ENCODE data around the gene AKR1C8. TPM values are rescaled to one million over a fixed set of nuclear protein-coding genes. Genes with fewer than 3 reads are reported as not detected.
"Not testable (repeated sequence)": the region's sequence is repeated elsewhere in the genome, so short reads cannot be mapped to it uniquely, and the experiment has no call there.

AKR1C8 gene
- total and polyA plus RNA-seq, 12 donors = 0.04 to 0.51 (median 0.39) TPM; not detected in 9

- 56 to 63% methylated on average over 3 of the region's 3 CpGs for WGBS, 2 donors
- no peak for ATAC-seq
These were observed 67.9 kb downstream of the AKR1C8 start for GRCh38 chr10:5117026-5117425.

DNA sequence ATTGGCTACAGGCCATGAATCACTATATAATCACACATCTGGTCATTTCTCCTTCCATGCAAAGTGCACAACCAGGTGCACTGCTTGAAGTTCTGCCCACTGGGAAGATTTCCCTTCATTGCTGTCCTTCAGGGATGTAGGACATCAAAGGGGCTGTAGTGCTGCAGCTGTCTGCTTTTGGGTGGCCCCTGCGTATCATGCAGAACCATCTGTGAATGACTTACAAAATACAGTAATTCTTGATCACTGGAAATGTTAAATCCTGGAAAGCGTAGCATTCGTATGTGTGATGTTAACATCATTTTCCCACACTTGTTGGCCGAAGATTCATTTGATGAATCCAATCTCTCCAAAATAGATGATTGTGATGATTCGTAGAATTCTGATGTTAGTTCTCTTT, 68.3 kb downstream of the AKR1C8 start:
- H3K9me3 ChIP-seq = peaks cover 0 to 11% (median 0%) of the 10 kb centered on the region in 11 donors
- TF ChIP-seq CTCF (IDR thresholded peaks at IDR 0.05) = no peak
- H3K27ac ChIP-seq = no peak overlapping the region
- ATAC-seq (no peak), DNase-seq (no peak)
- WGBS, 2 donors = 83 to 85% methylated on average over 5 of the region's 5 CpGs
- no peaks in the 10 kb centered on the region for H3K27me3 ChIP-seq
- no peaks in the 10 kb centered on the region for H3K4me1 ChIP-seq
- intact Hi-C loops (cut with DNase I) = no loop called here
- H3K36me3 ChIP-seq = no peaks in the 10 kb centered on the region
- H3K4me3 ChIP-seq = no peak overlapping the region

More at GRCh38 chr10:5117026-5117425, 67.9 kb downstream of the AKR1C8 start:
- DNase-seq = no peak
- intact Hi-C loops (cut with DNase I) = no loop called here
- Histone ChIP-seq H3K9me3 (peaks cover 0 to 11% (median 0%) of the 10 kb centered on the region in 11 donors), H3K4me1 (no peaks in the 10 kb centered on the region), H3K27me3 (no peaks in the 10 kb centered on the region), H3K4me3 (no peak overlapping the region), H3K36me3 (no peaks in the 10 kb centered on the region), H3K27ac (no peak overlapping the region)
- no peak for TF ChIP-seq CTCF (IDR thresholded peaks at IDR 0.05)

- 92 to 95% methylated on average over 8 to 12 of the region's 12 CpGs for WGBS, 2 donors
- intact Hi-C loops (cut with DNase I) = loop anchor here in 1 of 10 donors (10.0 kb wide), 1 partner anchor 175 kb away; no protein-coding TSS in a partner anchor
- H3K27me3 ChIP-seq, H3K9me3 ChIP-seq, H3K4me1 ChIP-seq, H3K4me3 ChIP-seq, ATAC-seq, H3K27ac ChIP-seq, DNase-seq: not testable (repeated sequence)
- peaks cover 0 to 40% (median 12%) of the 10 kb centered on the region in 9 donors for H3K36me3 ChIP-seq
These were observed 75.1 kb downstream of the AKR1C8 start for GRCh38 chr10:5109861-5110260.

GRCh38 chr10:5108658-5109416, 76.1 kb downstream of the AKR1C8 start:
- no peak overlapping the region for H3K4me3 ChIP-seq
- H3K27ac ChIP-seq = no peak overlapping the region
- ATAC-seq (no peak), DNase-seq (no peak)
- H3K9me3 ChIP-seq = peaks cover 0 to 5% (median 0%) of the 10 kb centered on the region in 11 donors
- peaks cover 0 to 50% (median 12%) of the 10 kb centered on the region in 9 donors for H3K36me3 ChIP-seq
- intact Hi-C loops (cut with DNase I) = loop anchor here in 2 of 10 donors (1.0 to 10.0 kb wide), 2 partner anchors 14 to 176 kb away; no protein-coding TSS in a partner anchor
- peaks cover 0 to 3% (median 0%) of the 10 kb centered on the region in 9 donors for H3K4me1 ChIP-seq
- 33 to 50% methylated on average over 3 of the region's 3 CpGs for WGBS, 2 donors
- TF ChIP-seq CTCF (IDR thresholded peaks at IDR 0.05) = no peak
- H3K27me3 ChIP-seq = no peaks in the 10 kb centered on the region
